HCT116 (cell line): ENCODE data around the gene LCP1.

Source experiments
- ATF3 ChIP-seq: IDR thresholded peaks from 2 replicates; pipeline ENCODE4 v1.6.1; 2012
- CTCF ChIP-seq, 3 experiments: fragments of 200-600 bp in 1 of 3; sonication (generic) in 1 of 3; IDR thresholded peaks in 2 of 3; conservative IDR thresholded peaks in 1 of 3; 2 replicates each; pipeline ENCODE4 v1.5.1; 2012 to 2017; ENCODE audit warnings: low read depth in 2 of 3, low read length in 2 of 3, antibody characterized with exemption in 1 of 3, borderline replicate concordance in 1 of 3, control low read depth in 1 of 3, mild to moderate bottlenecking in 1 of 3, mixed read lengths in 1 of 3, mixed run types in 1 of 3, moderate library complexity in 1 of 3; ENCODE audit not compliant: insufficient read depth in 1 of 3
- EGR1 ChIP-seq: IDR thresholded peaks from 2 replicates; pipeline ENCODE4 v1.6.1; 2012; ENCODE audit warnings: low read depth
- EZH2 ChIP-seq: fragments of 200-600 bp; sonication (generic); IDR thresholded peaks from 2 replicates; pipeline ENCODE4 v1.6.1; 2017; ENCODE audit warnings: antibody characterized with exemption, mixed run types
- EZH2phosphoT487 ChIP-seq: fragments of 200-600 bp; IDR thresholded peaks from 2 replicates; pipeline ENCODE4 v1.6.1; 2018; ENCODE audit warnings: antibody characterized with exemption, borderline replicate concordance
- MAX ChIP-seq: IDR thresholded peaks from 2 replicates; pipeline ENCODE4 v1.6.1; 2012
- POLR2A ChIP-seq: IDR thresholded peaks from 2 replicates; pipeline ENCODE4 v1.7.0; 2011; ENCODE audit warnings: borderline replicate concordance; ENCODE audit not compliant: insufficient read depth, insufficient read length; ENCODE audit errors: extremely low read depth
- POLR2AphosphoS5 ChIP-seq: IDR thresholded peaks from 2 replicates; pipeline ENCODE4 v1.6.1; 2011; ENCODE audit warnings: mild to moderate bottlenecking, low read depth, low read length, moderate library complexity
- RAD21 ChIP-seq: IDR thresholded peaks from 2 replicates; pipeline ENCODE4 v1.6.1; 2012; ENCODE audit warnings: low read depth, mild to moderate bottlenecking
- SP1 ChIP-seq: IDR thresholded peaks from 2 replicates; pipeline ENCODE4 v1.6.1; 2012; ENCODE audit warnings: low read depth
- SRF ChIP-seq: IDR thresholded peaks from 2 replicates; pipeline ENCODE4 v1.6.1; 2012; ENCODE audit warnings: low read depth
- ZFX ChIP-seq: fragments of 450-650 bp; IDR thresholded peaks from 2 replicates; pipeline ENCODE4 v1.6.1; 2017
- ZNF274 ChIP-seq: fragments of 200-500 bp; sonication (Bioruptor generic); IDR thresholded peaks from 2 replicates; pipeline ENCODE4 v1.6.1; 2014; ENCODE audit warnings: mild to moderate bottlenecking, low read depth, low read length, inconsistent platforms

- TF ChIP-seq CTCF (IDR thresholded peaks at IDR 0.05 in 2 of 3, conservative IDR thresholded peaks at IDR 0.05 in 1 of 3; ENCODE audit: borderline replicate concordance in 1 of 3, insufficient read depth in 1 of 3, low read depth in 2 of 3, low read length in 2 of 3) (no peak), POLR2AphosphoS5 (no peak), ZNF274 (no peak), POLR2A (no peak), EZH2phosphoT487 (no peak), ZFX (no peak), SRF (no peak), RAD21 (no peak), EGR1 (no peak), MAX (no peak), SP1 (no peak), EZH2 (no peak), ATF3 (no peak)
These were observed 52.9 kb downstream of the LCP1 start for GRCh38 chr13:46129124-46129523.
